LNCaP clone FGC (cell line): ENCODE measurements around the gene KANSL1.

Experiments
- DNase-seq: peaks from one replicate; pipeline ENCODE4 v3.0.0-alpha.2; 2011; ENCODE audit warnings: low read depth
- H3K4me3 ChIP-seq: 2 replicates; pipeline ENCODE4 v1.5.1; 2011; ENCODE audit warnings: mild to moderate bottlenecking, low read depth, low read length, control low read depth
- CTCF ChIP-seq: IDR thresholded peaks from 2 replicates; pipeline ENCODE4 v1.5.1; 2012; ENCODE audit warnings: mild to moderate bottlenecking; ENCODE audit not compliant: control insufficient read depth, insufficient read depth; ENCODE audit errors: extremely low read depth

KANSL1 gene

DNA sequence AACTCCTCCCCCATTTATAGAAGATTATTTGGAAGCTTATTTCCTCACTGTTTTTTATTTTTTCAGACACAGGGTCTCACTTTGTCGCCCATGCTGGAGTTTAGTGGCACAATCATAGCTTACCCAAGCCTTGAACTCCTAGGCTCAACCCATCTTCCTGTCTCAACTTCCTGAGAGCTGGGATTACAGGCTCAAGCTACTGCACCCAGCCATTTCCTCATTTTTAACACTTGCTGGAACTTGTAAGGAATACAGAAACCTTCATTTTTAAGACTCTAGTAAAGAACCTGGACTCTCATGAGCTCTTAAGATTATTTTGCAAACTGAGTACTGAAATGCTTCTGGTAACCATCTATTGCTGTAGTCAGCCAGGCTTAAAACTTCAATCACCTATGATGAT is 29.9 kb downstream of the KANSL1 start:
- DNase-seq = no peak
- no peak overlapping the region for H3K4me3 ChIP-seq
- no peak for TF ChIP-seq CTCF

- DNase-seq = no peak
- TF ChIP-seq CTCF = no peak
- H3K4me3 ChIP-seq = no peak overlapping the region
These were observed 30.4 kb downstream of the KANSL1 start for GRCh38 chr17:46162866-46163265.

GRCh38 chr17:46160169-46160568 is 33.1 kb downstream of the KANSL1 start:
- no peak for DNase-seq
- H3K4me3 ChIP-seq = no peak overlapping the region
- no peak for TF ChIP-seq CTCF

DNA sequence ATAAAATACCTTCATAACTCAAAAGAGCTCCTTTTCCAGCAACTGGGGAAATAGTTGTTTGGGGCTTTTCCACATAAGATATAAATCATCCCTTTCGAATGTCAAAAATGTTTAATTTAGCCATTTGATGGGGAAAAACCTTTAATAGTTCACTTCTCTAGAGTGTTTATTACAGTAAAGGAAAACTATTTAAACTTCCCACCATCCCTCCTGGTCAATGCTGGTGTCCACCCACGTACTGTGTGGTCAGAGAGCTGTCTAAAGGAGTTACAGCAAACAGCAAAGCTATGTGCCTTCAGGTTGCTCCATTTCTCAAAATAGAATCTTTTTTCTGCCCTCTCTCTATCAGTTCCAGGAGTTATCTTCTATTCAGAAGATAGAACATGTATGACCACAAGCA is 33.5 kb downstream of the KANSL1 start:
- DNase-seq = no peak
- no peak for TF ChIP-seq CTCF
- no peak overlapping the region for H3K4me3 ChIP-seq

DNA sequence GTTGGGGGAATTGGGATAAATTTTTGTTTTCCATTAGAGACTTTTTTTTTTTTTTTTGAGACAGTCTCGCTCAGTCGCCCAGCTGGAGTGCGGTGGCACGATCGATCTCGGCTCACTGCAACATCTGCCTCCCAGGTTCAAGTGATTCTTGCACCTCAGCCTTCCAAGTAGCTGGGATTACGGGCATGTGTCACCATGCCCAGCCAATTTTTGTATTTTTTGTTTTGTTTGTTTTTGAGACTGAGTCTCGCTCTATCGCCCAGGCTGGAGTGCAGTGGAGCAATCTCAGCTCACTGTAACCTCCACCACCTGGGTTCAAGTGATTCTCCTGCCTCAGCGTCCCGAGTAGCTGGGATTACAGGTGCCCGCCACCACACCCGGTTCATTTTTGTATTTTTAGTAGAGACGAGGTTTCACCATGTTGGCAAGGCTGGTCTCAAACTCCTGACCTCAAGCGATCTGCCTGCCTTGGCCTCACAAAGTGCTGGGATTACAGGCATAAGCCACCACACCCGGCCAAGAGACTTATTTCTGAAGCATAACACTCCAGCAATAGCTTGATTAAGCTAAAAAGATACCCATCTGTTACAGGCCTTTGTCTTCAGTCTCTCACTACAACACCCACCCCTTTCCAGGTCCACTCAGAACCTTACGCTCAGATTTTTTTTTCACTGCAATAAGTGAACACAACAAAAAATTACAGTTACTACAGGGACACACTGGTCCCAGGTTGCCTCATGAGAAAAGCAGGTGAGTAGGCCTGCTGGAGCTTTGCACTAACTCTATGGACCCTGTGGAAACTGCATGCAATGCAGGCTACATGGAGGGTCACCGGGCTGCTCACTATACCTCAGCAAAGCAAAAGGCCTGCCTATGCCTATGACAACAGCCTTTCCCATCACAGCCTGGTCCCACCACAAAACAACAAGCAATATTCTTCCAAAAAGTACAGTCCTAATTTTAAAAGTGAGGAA is 34.6 kb downstream of the KANSL1 start:
- no peak overlapping the region for H3K4me3 ChIP-seq
- TF ChIP-seq CTCF = no peak
- DNase-seq = no peak

DNA sequence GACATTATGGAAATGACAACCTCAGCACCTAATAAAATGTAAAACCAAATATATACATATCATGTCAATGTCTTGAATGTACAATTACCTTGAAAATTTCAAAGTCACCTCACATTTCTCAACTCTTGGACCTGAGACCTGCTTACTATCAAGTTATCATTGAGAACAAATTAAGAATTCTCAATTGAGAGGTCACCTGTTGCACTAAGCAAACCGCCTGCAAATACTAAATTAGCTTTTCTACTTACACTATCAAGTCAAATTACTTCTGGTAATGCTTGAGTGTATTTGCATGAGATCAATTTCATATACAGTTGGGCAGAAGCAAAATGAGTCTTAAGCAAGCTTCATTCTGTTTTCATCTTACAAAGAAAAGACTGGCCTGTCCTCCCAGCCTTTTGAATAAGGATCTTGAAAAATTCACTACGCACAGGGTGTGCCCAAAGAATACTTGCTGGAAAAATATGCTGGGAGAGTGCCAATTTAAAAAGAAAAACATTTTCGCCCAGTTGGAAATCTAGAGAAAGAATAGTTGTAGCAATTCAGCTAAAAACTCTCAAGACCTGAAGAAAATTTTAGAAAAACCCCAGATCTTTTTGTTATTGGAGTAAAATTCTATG is 35.7 kb downstream of the KANSL1 start:
- TF ChIP-seq CTCF = no peak
- no peak for DNase-seq
- no peak overlapping the region for H3K4me3 ChIP-seq
